Stimulated activated CD4-positive, alpha-beta T cell treated with anti-CD3 and anti-CD28 coated beads, Interleukin-12 subunit alpha, Interleukin-12 subunit beta, amount 100 ng/mL, for 4 hours (primary cell): ENCODE data around the gene SVIP.

Experiments
- DNase-seq: peaks from one replicate; pipeline ENCODE4 v3.0.0-alpha.2; 2020

SVIP gene

DNA sequence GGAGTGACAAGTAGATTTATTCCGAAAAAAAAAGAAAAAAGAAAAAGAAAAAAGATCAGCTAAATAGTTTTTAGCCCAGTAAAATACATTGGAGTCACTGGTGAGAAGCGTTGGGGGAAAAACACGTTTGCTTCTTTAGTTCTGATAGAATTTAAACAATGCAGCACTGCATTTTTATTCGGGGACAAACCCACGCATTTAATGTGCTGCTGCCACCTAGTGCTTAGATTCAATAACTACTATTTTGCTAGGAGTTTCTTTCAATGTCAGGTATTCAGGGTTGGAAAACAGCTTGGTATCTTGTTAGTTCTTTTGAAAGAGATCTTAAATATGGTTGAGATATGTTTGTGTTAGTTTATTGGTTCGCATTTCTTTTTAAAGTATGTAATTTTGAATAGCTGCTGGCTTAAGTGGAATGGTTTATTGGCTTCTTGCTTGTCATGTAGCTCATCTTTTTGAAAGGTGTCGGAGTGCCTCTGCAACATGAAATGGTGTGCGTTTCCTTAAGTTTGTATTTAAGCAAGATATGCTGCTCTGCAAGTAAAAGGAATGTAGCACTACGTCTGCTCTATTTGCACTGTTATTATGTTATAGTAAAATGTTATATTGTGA, 41.9 kb downstream of the SVIP start:
- DNase-seq = no peak

DNA sequence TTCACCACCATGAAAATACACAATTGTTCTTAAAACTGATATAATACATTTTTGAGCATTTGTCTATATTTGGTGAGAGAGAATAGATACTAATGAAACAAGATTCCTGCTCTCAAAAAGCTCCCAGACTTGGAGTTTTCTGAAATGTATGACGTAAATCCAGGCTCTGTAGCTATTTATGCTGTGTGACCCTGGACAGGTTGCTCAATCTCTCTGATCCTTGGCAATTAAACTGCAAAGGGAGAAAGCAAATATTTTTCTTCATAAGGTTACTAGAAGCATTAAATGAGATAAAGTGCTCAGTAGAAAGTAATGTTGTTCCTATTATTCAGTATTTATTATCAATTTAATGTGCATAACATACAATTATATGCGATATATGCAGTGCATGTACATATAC, 42.5 kb downstream of the SVIP start:
- no peak for DNase-seq

- no peak for DNase-seq
Observed at GRCh38 chr11:22786475-22786874, 43.1 kb downstream of the SVIP start.

DNA sequence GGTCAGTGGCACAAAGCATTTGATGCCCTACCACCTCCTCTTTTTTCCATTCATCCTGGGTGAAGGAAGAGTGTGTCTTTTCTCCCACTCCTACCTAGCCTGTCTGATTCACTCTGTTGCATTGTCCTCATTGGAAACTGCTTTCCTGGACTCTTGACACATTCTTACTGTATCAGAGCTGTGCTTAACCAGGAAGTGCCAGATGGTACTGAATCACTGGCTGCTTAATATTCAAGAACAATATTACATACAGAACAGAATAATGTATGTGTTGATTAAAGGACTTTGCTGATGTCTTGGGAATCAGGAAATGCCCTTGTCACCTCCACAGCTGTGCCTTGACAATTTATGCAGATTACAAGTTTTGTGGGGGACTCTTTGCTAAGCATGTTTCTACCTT, 44.4 kb downstream of the SVIP start:
- no peak for DNase-seq

- DNase-seq = no peak
Observed at GRCh38 chr11:22780952-22781593, 48.5 kb downstream of the SVIP start.

DNA sequence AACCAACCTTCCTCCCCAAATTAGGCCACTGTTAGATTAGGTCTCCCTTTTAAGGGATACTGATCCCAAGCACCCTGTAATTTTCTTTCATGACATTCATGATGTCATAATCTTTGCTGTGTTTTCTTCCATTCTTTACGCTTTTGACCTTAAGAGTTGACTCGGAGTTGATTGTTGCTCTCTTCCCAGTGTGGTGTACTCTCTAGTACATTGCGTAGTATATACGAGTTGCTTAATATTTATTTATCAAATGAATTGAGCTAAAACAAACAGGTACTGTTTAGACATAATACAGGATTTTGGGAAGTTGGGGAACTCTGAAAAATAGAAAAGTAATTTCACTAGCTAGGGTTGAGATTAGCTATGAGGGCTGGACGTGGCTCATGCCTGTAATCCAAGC, 49.8 kb downstream of the SVIP start:
- DNase-seq = no peak

GRCh38 chr11:22778642-22779041, 51.0 kb downstream of the SVIP start:
- no peak for DNase-seq

GRCh38 chr11:22775248-22775647, 54.4 kb downstream of the SVIP start:
- no peak for DNase-seq

- no peak for DNase-seq
Observed at GRCh38 chr11:22774716-22775115, 54.9 kb downstream of the SVIP start.

GRCh38 chr11:22769081-22769480, 60.5 kb downstream of the SVIP start:
- DNase-seq = no peak
